H9 (cell line): ENCODE results near the gene SLC45A1. TPM values are rescaled to one million over a fixed set of nuclear protein-coding genes. Genes with fewer than 3 reads are reported as not detected.

ENCODE experiments used
- DNase-seq: peaks from one replicate; pipeline ENCODE4 v3.0.0-alpha.2; 2017
- H2AFZ ChIP-seq: one replicate; pipeline ENCODE4 v1.6.1; 2013; ENCODE audit warnings: mild to moderate bottlenecking, low read length, control low read depth, moderate library complexity
- H2AK5ac ChIP-seq: 2 replicates; pipeline ENCODE4 v1.6.1; 2013; ENCODE audit warnings: low read length, control low read depth, mixed read lengths; ENCODE audit not compliant: insufficient read length
- H2BK120ac ChIP-seq: one replicate; pipeline ENCODE4 v1.6.1; 2013; ENCODE audit warnings: low read depth, mild to moderate bottlenecking, low read length, control low read depth, inconsistent platforms; ENCODE audit not compliant: poor library complexity, severe bottlenecking
- H2BK12ac ChIP-seq: 2 replicates; pipeline ENCODE4 v1.6.1; 2013; ENCODE audit warnings: low read length, control low read depth, mixed read lengths, low read depth; ENCODE audit not compliant: insufficient read length
- H2BK15ac ChIP-seq: 2 replicates; pipeline ENCODE4 v1.6.1; 2013; ENCODE audit warnings: low read depth, low read length, control low read depth
- H2BK20ac ChIP-seq: one replicate; pipeline ENCODE4 v1.6.1; 2013; ENCODE audit warnings: low read depth, mild to moderate bottlenecking, low read length, control low read depth, inconsistent platforms; ENCODE audit not compliant: poor library complexity, severe bottlenecking
- H2BK5ac ChIP-seq: 2 replicates; pipeline ENCODE4 v1.6.1; 2013; ENCODE audit warnings: low read length, control low read depth, mixed read lengths; ENCODE audit not compliant: insufficient read length
- H3K14ac ChIP-seq: 2 replicates; pipeline ENCODE4 v1.6.1; 2013; ENCODE audit warnings: low read length, control low read depth; ENCODE audit not compliant: insufficient read depth
- H3K18ac ChIP-seq: 2 replicates; pipeline ENCODE4 v1.6.1; 2013; ENCODE audit warnings: low read depth, mild to moderate bottlenecking, mixed read lengths, low read length, control low read depth; ENCODE audit not compliant: insufficient read length
- H3K23ac ChIP-seq: 2 replicates; pipeline ENCODE4 v1.6.1; 2013; ENCODE audit warnings: low read length, control low read depth, mixed read lengths, low read depth; ENCODE audit not compliant: insufficient read length
- H3K23me2 ChIP-seq: 2 replicates; pipeline ENCODE4 v1.6.1; 2013; ENCODE audit warnings: low read depth, mild to moderate bottlenecking, mixed read lengths, low read length, control low read depth; ENCODE audit not compliant: insufficient read length, poor library complexity, severe bottlenecking
- H3K27ac ChIP-seq: 2 replicates; pipeline ENCODE4 v1.5.1; 2013; ENCODE audit warnings: low read length, control low read depth, mixed read lengths, low read depth; ENCODE audit not compliant: insufficient read length
- H3K27me3 ChIP-seq: 2 replicates; pipeline ENCODE4 v1.6.1; 2013; ENCODE audit warnings: low read length, control low read depth, inconsistent platforms; ENCODE audit not compliant: insufficient read depth
- H3K4ac ChIP-seq: 2 replicates; pipeline ENCODE4 v1.6.1; 2013; ENCODE audit warnings: low read depth, mild to moderate bottlenecking, control low read depth, inconsistent platforms, low read length, moderate library complexity
- H3K4me1 ChIP-seq: 2 replicates; pipeline ENCODE4 v1.6.1; 2013; ENCODE audit warnings: low read length, control low read depth, inconsistent platforms; ENCODE audit not compliant: insufficient read depth
- H3K4me2 ChIP-seq: 2 replicates; pipeline ENCODE4 v1.6.1; 2013; ENCODE audit warnings: low read length, control low read depth, mixed read lengths; ENCODE audit not compliant: insufficient read length, insufficient read depth
- H3K56ac ChIP-seq: 2 replicates; pipeline ENCODE4 v1.6.1; 2013; ENCODE audit warnings: low read depth, mild to moderate bottlenecking, mixed read lengths, low read length, control low read depth; ENCODE audit not compliant: insufficient read length
- H3K79me1 ChIP-seq: 2 replicates; pipeline ENCODE4 v1.6.1; 2013; ENCODE audit warnings: low read depth, mild to moderate bottlenecking, moderate library complexity, low read length, control low read depth, inconsistent platforms; ENCODE audit not compliant: insufficient read depth, poor library complexity, severe bottlenecking
- H3K79me2 ChIP-seq: 2 replicates; pipeline ENCODE4 v1.6.1; 2013; ENCODE audit warnings: low read length, control low read depth, inconsistent platforms; ENCODE audit not compliant: insufficient read depth
- H3K9ac ChIP-seq: 2 replicates; pipeline ENCODE4 v1.6.1; 2013; ENCODE audit warnings: low read length, control low read depth, mixed read lengths; ENCODE audit not compliant: insufficient read length; ENCODE audit errors: extremely low read depth
- H3K9me3 ChIP-seq: one replicate; pipeline ENCODE4 v1.6.1; 2013; ENCODE audit warnings: low read depth, low read length, inconsistent platforms; ENCODE audit not compliant: control insufficient read depth
- H3T11ph ChIP-seq: one replicate; pipeline ENCODE4 v1.6.1; 2013; ENCODE audit warnings: mild to moderate bottlenecking, low read length, control low read depth, inconsistent platforms
- H4K20me1 ChIP-seq: one replicate; pipeline ENCODE4 v1.6.1; 2013; ENCODE audit not compliant: control insufficient read depth, insufficient read length, insufficient read depth
- H4K5ac ChIP-seq: 2 replicates; pipeline ENCODE4 v1.6.1; 2013; ENCODE audit warnings: low read depth, mild to moderate bottlenecking, mixed read lengths, low read length, control low read depth; ENCODE audit not compliant: insufficient read length
- H4K8ac ChIP-seq: replicated peaks from 2 replicates; pipeline ENCODE4 v1.6.1; 2013; ENCODE audit warnings: low read length, control low read depth, mixed read lengths, low read depth; ENCODE audit not compliant: insufficient read length
- H4K91ac ChIP-seq: 2 replicates; pipeline ENCODE4 v1.6.1; 2013; ENCODE audit warnings: low read depth, mild to moderate bottlenecking, moderate library complexity, mixed read lengths, low read length, control low read depth; ENCODE audit not compliant: insufficient read length
- H3K27ac Mint-ChIP-seq, 3 experiments: 2 replicates in 2 of 3; 3 replicates in 1 of 3; pipeline ENCODE4 v1.8.0; 2020 to 2021; ENCODE audit warnings: mixed read lengths in 3 of 3, mild to moderate bottlenecking in 1 of 3, moderate library complexity in 1 of 3
- H3K27me3 Mint-ChIP-seq: 2 replicates; pipeline ENCODE4 v1.8.0; 2021; ENCODE audit warnings: low read depth, mild to moderate bottlenecking, moderate library complexity, mixed read lengths
- H3K36me3 Mint-ChIP-seq, 3 experiments: 2 replicates in 2 of 3; 3 replicates in 1 of 3; pipeline ENCODE4 v1.8.0; 2020 to 2021; ENCODE audit warnings: low read depth in 3 of 3, mixed read lengths in 3 of 3; ENCODE audit not compliant: insufficient read depth in 1 of 3
- H3K4me1 Mint-ChIP-seq, 2 experiments: 2 replicates each; pipeline ENCODE4 v1.8.0; 2020; ENCODE audit warnings: mixed read lengths in 2 of 2
- H3K4me3 Mint-ChIP-seq, 2 experiments: 2 replicates in 1 of 2; 3 replicates in 1 of 2; pipeline ENCODE4 v1.8.0; 2020 to 2021; ENCODE audit warnings: mild to moderate bottlenecking in 2 of 2, mixed read lengths in 2 of 2, moderate library complexity in 1 of 2
- H3K9me3 Mint-ChIP-seq, 2 experiments: 2 replicates in 1 of 2; 3 replicates in 1 of 2; pipeline ENCODE4 v1.8.0; 2020; ENCODE audit warnings: mild to moderate bottlenecking in 2 of 2, mixed read lengths in 2 of 2, moderate library complexity in 1 of 2
- WGBS: extraction: QIAGEN DNeasy Blood & Tissue Kit; methylation state at CpG from one replicate; pipeline ENCODE4 v1.1.7; 2013; ENCODE audit warnings: missing lambda C conversion rate, low lambda C conversion rate, mixed read lengths; ENCODE audit not compliant: insufficient read length; ENCODE audit errors: extremely low coverage; 5-methylcytosine and 5-hydroxymethylcytosine counted together
- total RNA-seq: library from RNA; stranded (reverse); gene quantifications from 2 replicates; pipeline ENCODE4 v1.2.1, GENCODE V29; 2021
- TF ChIP-seq, protein P1 (sequence below): fragments of 200-600 bp; sonication (generic); conservative IDR thresholded peaks from 3 replicates; pipeline ENCODE4 v1.8.0; 2021; ENCODE audit warnings: antibody characterized with exemption, mild to moderate bottlenecking

Gene SLC45A1
- total RNA-seq, 1 experiment from 2014 or later: 0.63 TPM

DNA sequence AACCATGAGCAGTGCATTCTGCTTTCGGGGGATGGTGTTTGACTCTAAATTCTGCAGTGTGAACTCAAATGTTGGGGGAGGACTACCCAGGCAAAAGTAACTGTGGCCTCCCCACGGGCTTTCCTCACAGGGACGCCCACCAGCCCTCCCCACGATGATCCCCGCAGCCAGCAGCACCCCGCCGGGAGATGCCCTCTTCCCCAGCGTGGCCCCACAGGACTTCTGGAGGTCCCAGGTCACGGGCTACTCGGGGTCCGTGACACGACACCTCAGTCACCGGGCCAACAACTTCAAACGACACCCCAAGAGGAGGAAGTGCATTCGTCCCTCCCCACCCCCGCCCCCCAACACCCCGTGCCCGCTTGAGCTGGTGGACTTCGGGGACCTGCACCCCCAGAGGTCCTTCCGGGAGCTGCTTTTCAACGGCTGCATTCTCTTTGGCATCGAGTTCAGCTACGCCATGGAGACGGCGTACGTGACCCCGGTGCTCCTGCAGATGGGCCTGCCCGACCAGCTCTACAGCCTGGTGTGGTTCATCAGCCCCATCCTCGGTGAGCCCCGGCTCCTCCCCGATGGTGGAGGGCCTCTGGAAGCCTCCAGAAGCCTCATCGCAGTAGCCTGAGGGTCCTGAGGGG lies 6.4 kb downstream of the SLC45A1 start:
- Histone ChIP-seq H2BK5ac (no peak overlapping the region), H2BK20ac (no peak overlapping the region), H2BK120ac (no peak overlapping the region), H3K23ac (no peak overlapping the region), H3K4ac (no peak overlapping the region), H3K9me3 (no peaks in the 10 kb centered on the region), H3K27ac (no peak overlapping the region), H3K4me2 (no peak overlapping the region), H4K5ac (no peak overlapping the region), H2BK15ac (no peak overlapping the region), H3K18ac (no peak overlapping the region), H2AK5ac (no peak overlapping the region), H3K56ac (no peak overlapping the region), H4K8ac (no peak overlapping the region), H3K9ac (no peak overlapping the region), H3K79me2 (no peaks in the 10 kb centered on the region), H3K27me3 (no peaks in the 10 kb centered on the region), H3T11ph (no peak overlapping the region), H4K20me1 (no peaks in the 10 kb centered on the region), H4K91ac (no peak overlapping the region), H2AFZ (no peak overlapping the region), H3K4me1 (no peaks in the 10 kb centered on the region), H2BK12ac (no peak overlapping the region), H3K79me1 (no peaks in the 10 kb centered on the region), H3K14ac (no peak overlapping the region), H3K23me2 (no peaks in the 10 kb centered on the region)
- Mint-ChIP-seq H3K27me3 (peaks cover 11% of the 10 kb centered on the region), H3K27ac (no peak overlapping the region), H3K9me3 (peaks cover 2 to 3% of the 10 kb centered on the region in 2 experiments; a peak in 1 of 5 replicates), H3K4me3 (no peak overlapping the region), H3K36me3 (no peaks in the 10 kb centered on the region; a peak in 1 of 7 replicates), H3K4me1 (peaks cover 0 to 2% of the 10 kb centered on the region in 2 experiments; a peak in 1 of 4 replicates)
- no CpG with 5 or more reads among the region's 32 CpGs for WGBS
- DNase-seq: no peak
- TF ChIP-seq, protein P1, sequence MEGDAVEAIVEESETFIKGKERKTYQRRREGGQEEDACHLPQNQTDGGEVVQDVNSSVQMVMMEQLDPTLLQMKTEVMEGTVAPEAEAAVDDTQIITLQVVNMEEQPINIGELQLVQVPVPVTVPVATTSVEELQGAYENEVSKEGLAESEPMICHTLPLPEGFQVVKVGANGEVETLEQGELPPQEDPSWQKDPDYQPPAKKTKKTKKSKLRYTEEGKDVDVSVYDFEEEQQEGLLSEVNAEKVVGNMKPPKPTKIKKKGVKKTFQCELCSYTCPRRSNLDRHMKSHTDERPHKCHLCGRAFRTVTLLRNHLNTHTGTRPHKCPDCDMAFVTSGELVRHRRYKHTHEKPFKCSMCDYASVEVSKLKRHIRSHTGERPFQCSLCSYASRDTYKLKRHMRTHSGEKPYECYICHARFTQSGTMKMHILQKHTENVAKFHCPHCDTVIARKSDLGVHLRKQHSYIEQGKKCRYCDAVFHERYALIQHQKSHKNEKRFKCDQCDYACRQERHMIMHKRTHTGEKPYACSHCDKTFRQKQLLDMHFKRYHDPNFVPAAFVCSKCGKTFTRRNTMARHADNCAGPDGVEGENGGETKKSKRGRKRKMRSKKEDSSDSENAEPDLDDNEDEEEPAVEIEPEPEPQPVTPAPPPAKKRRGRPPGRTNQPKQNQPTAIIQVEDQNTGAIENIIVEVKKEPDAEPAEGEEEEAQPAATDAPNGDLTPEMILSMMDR: no peak
